ENCODE measurements around the gene SNORC.

DNA sequence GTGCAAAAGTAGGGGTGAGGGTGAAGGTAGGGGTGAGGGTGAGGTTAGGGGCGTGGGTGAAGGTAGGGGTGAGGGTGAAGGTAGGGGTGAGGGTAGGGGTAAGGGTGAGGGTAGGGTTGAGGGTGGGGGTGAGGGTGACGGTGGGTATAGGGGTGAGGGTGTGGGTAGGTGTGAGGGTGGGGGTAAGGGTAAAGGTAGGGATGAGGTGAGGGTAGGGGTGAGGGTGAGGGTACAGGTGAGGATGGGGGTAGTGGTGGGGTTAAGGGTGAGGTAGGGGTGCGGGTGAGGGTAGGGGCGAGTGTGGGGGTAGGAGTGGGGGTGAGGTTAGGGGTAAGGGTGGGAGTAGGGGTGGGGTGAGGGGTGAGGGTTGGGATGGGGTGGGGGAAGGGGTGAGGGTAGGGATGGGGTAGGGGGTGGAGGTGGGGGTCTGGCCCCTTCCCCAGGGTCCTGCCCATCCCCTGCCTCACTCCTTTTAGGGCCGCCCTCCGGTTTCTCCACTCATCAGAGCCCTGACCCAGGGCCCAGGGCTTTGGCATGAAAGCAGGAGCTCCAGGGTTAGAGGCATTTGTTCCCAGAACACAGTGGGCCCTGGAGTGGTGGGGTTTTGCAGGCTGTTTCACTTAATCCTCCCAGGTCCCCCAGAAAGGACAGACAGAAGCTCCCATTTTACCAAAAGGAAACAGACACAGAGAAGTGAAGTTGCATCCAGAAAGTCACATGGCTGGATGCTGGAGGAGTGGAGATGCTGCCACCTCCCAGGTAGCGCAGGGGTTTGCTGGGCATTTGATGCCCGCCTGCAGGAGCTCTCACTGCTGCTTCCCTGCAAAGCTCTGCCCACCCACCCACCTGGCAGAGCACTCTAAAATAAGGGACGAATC is 26.9 kb downstream of the SNORC start:
- TF ChIP-seq, protein P1, sequence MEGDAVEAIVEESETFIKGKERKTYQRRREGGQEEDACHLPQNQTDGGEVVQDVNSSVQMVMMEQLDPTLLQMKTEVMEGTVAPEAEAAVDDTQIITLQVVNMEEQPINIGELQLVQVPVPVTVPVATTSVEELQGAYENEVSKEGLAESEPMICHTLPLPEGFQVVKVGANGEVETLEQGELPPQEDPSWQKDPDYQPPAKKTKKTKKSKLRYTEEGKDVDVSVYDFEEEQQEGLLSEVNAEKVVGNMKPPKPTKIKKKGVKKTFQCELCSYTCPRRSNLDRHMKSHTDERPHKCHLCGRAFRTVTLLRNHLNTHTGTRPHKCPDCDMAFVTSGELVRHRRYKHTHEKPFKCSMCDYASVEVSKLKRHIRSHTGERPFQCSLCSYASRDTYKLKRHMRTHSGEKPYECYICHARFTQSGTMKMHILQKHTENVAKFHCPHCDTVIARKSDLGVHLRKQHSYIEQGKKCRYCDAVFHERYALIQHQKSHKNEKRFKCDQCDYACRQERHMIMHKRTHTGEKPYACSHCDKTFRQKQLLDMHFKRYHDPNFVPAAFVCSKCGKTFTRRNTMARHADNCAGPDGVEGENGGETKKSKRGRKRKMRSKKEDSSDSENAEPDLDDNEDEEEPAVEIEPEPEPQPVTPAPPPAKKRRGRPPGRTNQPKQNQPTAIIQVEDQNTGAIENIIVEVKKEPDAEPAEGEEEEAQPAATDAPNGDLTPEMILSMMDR (conservative IDR thresholded peaks at IDR 0.05; ENCODE audit: low read length), result no peak
- no peak for TF ChIP-seq EZH2phosphoT487 (IDR thresholded peaks at IDR 0.05; ENCODE audit: borderline replicate concordance, low read depth, low read length)

Measured in OCI-LY7 (cell line).